HEK293 (cell line): ENCODE data around the gene CDPF1.

Experiments used
- WT1 ChIP-seq: fragments of 450-650 bp; formaldehyde crosslinking; IDR thresholded peaks from 2 replicates; pipeline ENCODE4 v1.5.1; 2016; ENCODE audit warnings: missing biosample characterization, missing genetic modification characterization
- ZNF211 ChIP-seq: fragments of 450-650 bp; formaldehyde crosslinking; IDR thresholded peaks from 2 replicates; pipeline ENCODE4 v1.5.1; 2016; ENCODE audit warnings: low read depth, missing biosample characterization, missing genetic modification characterization
- ZNF23 ChIP-seq: fragments of 450-650 bp; formaldehyde crosslinking; IDR thresholded peaks from 2 replicates; pipeline ENCODE4 v1.5.1; 2016; ENCODE audit warnings: missing biosample characterization, missing genetic modification characterization, borderline replicate concordance
- TF ChIP-seq, protein P1 (sequence below): fragments of 450-650 bp; formaldehyde crosslinking; IDR thresholded peaks from 2 replicates; pipeline ENCODE4 v1.5.1; 2016; ENCODE audit warnings: missing biosample characterization, missing genetic modification characterization

DNA sequence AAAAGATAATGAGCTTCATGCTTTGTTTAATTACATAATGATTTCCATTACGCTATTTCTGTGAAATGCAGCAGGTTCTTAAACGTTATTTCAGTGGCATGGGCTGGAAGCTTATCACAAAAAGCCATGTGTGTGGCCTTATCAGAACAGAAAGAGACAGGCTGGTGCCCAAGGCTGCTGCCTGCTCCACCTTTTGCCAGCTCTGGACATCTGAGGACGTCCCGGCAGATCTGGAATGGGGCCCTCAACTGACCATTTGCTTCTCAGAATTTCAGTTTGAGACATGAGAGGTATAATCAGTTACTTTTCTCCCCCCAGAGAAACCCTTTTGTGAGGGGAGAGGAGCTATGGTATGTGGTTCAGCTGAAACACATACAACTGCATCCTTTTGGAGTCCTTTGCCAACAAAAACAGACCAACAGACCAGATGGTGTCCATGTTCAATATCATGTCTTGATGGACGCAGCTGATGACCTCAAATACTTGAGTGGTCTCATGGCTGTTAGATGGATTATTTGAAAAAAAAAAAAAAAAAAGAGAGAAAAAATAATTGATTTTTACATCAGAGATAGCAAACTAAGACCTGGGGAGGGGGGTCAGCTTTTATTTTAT lies 8.6 kb downstream of the CDPF1 start:
- no peak for TF ChIP-seq WT1 (tag by site-specific recombination)
- TF ChIP-seq ZNF23 = no peak
- TF ChIP-seq, protein P1, sequence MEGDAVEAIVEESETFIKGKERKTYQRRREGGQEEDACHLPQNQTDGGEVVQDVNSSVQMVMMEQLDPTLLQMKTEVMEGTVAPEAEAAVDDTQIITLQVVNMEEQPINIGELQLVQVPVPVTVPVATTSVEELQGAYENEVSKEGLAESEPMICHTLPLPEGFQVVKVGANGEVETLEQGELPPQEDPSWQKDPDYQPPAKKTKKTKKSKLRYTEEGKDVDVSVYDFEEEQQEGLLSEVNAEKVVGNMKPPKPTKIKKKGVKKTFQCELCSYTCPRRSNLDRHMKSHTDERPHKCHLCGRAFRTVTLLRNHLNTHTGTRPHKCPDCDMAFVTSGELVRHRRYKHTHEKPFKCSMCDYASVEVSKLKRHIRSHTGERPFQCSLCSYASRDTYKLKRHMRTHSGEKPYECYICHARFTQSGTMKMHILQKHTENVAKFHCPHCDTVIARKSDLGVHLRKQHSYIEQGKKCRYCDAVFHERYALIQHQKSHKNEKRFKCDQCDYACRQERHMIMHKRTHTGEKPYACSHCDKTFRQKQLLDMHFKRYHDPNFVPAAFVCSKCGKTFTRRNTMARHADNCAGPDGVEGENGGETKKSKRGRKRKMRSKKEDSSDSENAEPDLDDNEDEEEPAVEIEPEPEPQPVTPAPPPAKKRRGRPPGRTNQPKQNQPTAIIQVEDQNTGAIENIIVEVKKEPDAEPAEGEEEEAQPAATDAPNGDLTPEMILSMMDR = no peak
- TF ChIP-seq ZNF211 (tag by site-specific recombination) = no peak
